Suprapubic skin (tissue), 3 donors: ENCODE measurements around the gene RPTOR.

Experiments used
- CTCF ChIP-seq, 2 donors: fragments of 200-600 bp in 1 of 2; fragments of 450-650 bp in 1 of 2; sonication (generic) in 1 of 2; IDR thresholded peaks; one replicate each; pipeline ENCODE4 v1.5.1; 2016 to 2019; ENCODE audit warnings: antibody characterized with exemption in 2 of 2, mild to moderate bottlenecking in 1 of 2, moderate library complexity in 1 of 2
- POLR2AphosphoS5 ChIP-seq, 3 donors: sonication (generic); formaldehyde crosslinking; IDR thresholded peaks; one replicate each; pipeline ENCODE4 v1.6.1; 2017; ENCODE audit warnings: antibody characterized with exemption in 3 of 3

GRCh38 chr17:80646328-80646727, 101.7 kb downstream of the RPTOR start:
- no peak for TF ChIP-seq CTCF (IDR thresholded peaks at IDR 0.05)
- no peak for TF ChIP-seq POLR2AphosphoS5 (IDR thresholded peaks at IDR 0.05)
